HG03064 (cell line): ENCODE results near the gene THSD8.
"Not testable (repeated sequence)": the region's sequence is repeated elsewhere in the genome, so short reads cannot be mapped to it uniquely, and the experiment has no call there.

Experiments used
- ATAC-seq: cut with Tn5 transposase; IDR thresholded peaks from one replicate; pipeline ENCODE4 v1.9.1; 2021; ENCODE audit warnings: low read depth; ENCODE audit not compliant: unreplicated experiment

Gene THSD8

DNA sequence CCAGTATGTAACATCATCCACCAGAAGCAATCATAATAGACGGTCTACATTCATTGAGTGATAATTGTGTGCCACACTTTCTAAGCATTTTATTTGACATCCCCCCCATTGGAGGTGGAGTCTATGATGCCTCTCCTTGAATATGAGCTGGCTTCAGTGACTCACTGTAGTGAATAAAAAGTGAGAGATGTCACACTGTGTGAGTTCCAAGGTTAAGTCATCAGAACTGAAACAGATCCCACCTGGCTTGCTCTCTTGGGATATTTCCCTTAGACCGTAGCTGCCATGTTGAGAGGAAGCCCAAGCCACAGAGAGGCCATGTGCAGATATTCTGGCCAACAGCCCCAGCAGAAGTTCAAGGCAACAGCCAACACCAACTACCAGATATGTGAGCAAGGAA lies 19.9 kb downstream of the THSD8 start:
- ATAC-seq: no peak

DNA sequence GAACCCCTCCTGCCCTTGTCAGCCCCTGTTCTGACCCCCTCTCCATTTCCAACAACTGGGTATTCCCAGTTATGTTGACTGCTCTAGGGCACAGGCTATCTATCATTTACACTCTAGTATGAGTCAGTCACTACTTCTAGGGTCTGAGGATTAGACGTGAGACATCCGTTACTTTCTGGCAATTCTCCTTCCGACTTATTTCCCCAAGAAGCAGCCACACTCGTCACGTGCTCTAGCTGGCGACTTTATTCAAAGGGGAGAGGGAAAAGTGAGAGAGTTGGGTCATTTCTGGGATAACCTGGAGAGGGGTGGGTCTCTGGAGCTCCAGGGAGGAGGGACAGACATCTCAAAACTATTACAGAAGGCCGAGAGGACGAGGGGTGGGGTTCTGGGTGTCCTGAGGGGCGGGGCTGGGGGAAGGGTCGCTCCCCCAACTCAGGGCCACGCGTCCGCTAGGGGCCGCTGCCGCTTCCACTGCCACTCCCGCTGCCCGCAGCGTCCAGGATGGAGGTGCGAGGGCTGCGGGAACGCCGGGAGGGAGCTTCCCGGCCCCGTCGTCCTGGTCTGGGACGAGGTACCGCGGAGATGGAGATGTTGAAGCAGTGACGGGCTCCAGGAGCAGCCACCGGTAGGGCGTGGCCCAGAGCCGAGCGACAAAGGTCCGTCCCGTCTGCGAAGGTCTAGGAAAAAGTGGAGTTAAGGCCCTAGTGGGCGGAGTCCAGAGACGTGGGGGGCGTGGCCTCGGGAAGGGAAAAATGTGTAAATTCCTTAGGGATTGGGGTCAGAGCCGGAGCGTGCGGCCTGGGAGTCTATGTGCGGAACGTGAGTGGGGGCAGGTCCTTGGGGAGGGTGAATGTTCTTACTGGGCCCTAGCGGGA lies 23.6 kb downstream of the THSD8 start:
- ATAC-seq: no peak

DNA sequence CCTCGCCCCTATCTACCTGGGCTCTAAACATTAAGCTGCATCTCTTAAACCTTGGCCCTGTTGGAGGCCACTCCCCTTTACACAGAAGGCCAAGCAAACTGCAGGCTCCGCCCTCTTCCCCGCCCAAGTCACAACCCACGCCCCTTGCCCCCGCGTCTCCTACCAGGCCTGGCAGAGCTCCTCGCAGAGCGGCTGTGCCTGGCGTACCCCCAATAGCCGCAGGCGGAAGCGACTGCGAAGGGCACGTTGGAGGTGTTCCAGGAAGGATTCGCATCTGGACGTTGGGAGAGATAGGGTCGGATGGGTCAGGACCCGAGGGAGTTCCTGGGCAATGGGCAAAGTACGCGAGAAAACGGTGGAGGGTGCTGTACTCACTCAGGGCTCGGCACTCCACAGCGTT lies 26.6 kb downstream of the THSD8 start:
- ATAC-seq: no peak

DNA sequence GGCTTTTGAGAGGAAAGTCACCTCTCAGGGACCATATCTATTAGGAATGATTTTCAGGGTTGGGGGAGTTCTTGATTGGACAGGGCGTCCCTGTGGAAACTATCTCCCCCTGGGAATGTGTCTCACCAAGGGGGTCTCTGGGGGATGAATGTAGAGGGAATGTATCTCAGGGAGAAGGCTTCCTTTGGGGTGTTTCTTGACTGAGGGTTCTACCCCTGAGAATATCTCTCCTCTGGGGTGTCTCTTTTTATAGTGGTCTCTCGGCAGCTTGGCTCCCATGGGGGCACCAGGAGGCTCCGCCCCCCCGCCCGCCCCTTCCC lies 31.5 kb downstream of the THSD8 start:
- no peak for ATAC-seq

DNA sequence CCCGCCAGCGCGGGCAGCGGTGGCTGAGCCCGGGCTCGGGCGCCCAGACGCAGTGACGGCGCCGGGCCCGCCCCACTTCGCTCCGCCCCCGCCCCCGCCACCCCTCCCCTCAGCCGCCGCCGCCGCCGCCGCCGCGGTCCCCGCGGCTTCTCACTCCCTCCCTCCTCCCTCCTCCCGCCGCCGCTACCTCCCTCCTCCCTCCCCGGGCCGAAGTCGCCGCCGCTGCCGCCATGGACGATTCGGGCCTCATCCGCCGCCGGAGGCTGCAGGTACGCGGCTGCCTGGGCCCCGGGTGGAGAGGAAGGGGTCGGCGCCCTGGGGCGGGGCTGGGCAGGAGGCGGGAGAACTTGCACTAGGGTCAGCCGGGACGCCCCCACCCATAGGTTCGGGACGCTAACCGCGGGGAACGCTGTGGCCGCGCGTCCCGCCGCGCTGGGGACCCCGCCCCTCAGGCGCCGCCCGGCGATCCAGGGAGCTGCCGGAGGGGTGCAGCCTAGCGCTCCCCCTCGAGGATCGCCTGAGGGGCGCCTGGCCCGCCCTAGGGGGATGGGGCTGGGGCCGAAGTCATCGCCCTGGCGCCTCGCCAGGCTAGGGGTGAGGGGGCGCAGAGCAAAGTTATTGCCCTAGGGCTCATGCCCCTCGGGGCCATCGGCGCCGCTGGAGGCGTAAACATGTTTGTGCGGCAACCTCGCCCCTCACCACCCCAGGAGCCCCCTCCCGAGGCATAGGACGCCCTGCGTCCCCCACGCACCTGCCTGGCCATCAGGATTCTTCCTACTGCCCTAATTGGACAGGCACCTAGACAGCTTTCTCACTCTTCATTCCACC lies 32.1 kb downstream of the THSD8 start:
- no peak for ATAC-seq

DNA sequence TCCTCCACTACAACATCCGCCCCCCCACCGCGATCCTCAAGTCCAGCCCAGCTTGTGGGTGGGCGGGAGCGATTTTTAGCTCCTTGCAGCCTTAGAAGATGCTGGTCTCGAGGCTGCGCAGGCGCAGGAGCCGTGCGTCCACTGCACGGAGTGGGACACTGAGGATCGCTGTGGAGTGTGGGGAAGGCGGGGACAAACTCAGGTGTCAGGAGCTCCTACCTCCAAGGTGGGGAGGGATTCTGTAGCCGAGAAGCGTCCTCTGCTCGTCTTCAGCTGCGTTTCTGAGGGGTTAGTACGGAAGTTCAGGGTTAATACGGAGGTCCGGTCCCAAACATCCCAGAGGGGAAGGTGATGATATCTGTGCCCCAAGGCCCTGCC lies 32.7 kb downstream of the THSD8 start, which contains the start of gene RTBDN:
Gene RTBDN (minus strand): TSS at position 14 of the 378 bp plus-strand sequence. CDS start 4,600 bp downstream, outside the sequence.
- no peak for ATAC-seq

DNA sequence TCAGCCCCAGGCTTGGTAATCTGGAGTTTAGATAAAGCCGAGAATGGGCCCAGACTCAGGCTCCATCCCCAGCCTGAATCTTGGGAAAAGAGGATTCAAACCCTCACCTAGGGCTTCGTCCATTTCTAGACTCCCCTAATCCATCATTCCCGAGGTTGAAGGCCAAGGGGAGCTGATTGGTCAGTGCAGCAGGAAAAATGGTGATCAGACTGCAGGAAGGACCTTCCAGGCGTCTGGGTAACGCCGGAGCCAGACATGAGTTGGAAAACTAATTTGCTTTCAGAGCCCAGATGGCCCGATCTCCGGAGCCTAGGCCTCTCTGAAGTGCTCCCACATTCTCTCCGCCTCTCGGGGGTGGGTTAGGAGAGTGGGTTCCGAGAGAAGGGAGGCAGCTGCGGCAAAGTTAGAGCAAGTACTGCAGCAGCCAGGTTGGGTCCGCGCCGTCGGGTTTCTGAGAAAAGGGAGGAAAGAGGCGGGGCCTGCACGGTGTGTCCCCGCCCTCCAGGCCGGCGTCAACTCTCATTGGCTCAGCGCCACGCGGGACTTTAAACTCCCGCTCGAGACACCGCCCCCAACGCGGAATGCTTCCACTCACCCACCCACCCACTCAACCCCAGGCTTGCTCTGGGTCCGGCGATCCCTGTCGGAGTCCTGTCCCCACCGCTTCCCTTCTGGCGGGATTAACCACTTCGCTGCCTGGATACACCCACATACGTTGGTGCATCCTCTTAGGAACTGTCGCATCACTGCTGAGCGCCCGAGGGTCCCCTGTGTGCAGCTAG lies 33.3 kb downstream of the THSD8 start:
- no peak for ATAC-seq

DNA sequence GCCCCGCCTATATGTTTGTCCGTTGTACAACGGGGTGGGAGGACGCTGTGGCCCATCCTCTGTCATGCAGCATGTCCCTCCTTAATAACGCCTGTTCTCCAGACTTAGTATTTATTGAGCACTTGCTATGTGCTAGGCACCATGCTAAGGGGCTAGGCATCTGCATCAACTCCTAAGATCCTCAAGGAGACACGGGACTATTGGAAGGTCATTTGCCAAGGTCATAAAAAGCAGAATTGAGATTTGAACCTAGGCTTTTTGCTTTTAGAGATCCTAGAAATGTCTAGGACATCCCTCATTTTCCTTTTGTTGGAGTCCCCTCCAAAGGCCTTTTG lies 34.6 kb downstream of the THSD8 start:
- ATAC-seq: no peak

DNA sequence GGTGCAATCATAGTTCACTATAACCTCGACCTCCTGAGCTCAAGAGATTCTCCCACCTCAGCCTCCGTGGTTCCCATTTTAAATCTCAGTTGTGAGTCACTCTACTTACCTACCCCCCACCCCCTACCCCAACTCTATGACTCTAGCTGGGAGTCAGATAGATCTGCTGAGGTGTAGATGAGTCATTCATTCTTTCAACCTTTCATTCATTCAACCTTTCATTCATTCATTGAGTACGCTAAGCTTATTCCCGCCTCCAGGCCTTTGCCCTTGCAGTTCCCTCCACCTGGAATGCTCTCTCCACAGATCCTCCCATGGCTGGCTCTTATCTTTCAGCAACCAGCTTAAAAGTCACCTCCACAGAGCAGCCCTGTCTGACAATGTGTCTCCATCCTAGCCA lies 35.4 kb downstream of the THSD8 start:
- no peak for ATAC-seq

DNA sequence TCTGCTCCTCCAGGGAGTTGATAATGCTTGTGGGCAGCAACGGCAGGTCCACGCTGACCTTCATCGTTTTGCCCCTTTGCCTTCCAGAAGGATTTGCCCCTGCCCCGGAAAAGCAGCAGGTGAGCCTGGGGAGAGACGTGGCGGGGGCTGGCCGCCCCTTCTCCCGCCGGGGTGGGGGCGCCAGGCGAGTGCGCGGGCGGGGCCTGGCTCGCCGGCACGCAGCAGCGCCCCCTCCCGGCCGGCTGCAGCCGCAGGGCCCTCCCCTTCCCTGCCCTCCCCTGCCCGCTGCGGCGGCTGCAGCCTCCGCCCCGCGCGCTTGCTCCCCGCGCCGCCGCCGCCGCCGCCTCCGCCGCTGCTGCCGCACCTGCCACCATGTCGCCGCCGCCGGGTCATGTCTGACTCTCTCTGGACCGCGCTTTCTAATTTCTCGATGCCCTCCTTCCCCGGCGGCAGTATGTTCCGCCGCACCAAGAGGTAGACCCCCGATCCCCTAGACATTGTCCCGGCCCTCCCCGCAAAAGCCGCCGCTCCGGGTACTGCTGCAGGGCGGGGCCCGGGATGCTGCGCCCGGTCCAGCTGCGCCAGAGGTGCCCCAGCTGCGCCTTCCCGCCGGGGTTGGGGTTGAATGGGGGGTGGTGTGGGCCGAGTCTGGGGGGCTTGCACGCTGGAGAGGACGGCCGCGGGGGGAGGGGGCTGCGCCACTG lies 36.5 kb downstream of the THSD8 start, which contains the start of gene MAST1:
Gene MAST1 (plus strand): TSS at position 334 of the 704 bp plus-strand sequence. CDS start 58 bp downstream, at position 392.
- ATAC-seq: no peak

DNA sequence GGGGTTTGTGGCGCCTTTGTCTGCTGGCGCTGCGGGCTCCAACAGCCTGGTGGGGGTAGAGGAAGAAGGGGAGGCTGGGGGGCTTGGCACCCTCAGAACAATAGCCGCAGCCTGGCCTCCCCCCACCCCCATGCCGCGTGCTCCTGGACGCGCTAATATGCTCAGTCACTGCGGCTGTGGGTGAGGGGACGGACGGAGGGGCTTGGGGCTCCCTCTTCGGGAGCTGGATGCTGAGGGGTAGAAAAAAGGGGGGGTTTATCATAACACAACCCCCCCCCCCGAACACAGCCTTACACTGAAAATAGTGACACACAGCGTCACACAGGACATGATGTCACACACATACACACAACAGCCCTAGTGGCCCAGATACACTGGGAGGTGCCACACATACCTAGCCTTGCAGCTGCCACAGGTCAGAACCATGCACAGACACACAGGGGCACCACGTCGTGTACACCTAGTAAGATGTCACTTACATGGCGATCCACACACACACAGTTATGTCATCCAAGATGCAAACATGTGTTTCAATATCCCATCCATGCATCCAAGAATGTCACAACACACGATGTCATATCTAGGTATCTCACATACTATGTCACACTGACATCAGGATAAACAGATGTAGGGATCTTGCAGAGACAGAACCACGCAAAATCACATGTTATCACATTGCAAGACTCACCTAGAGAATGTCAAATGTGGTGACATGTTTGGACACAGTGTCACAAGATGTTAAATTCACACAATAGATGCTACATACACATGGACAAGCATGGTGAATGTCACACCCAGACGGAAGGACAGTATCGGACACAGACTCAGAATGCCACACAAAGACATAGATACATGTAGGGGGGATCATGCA lies 37.3 kb downstream of the THSD8 start:
- ATAC-seq: no peak

DNA sequence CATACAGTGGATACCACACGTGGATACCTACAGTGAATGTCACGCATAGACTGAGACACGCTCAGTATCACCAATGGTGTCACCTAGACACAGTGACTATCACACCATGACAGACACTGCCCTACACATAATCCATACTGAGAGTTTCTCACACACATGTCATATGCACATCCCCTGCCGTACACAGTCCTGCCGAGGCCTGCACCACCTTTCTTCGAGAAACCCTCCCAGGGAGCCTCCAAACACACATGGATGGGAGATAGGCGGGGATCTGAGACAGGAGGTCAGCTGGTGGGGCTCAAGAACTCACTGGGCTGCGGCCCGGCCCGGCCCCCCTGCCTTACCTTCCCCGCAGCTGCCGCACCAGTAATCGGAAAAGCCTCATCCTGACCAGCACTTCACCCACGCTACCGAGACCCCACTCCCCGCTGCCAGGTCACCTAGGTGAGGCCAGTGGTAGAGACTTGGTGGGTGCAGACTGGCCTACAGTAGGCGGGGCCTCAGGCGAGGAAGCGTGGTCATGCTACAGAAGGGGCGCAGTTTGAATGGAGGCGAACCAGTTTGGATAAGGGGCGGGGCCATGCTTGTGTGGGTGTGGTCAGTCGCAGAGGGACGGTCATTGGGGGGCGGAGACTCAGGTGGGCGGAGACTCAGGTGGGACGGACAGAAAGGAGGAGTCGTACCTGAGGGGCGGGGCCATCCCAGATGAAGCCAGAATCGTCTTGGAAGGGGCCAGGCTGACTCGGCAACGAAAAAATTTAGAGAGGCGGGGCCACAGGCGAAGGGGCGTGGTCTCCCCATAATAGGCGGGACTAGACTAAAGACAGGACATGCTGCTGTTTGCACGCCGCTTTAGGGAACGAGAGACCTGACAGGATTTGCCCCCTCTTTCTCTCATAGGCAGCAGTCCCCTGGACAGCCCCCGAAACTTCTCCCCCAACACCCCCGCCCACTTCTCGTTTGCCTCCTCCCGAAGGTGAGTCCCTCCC lies 38.5 kb downstream of the THSD8 start:
- ATAC-seq: no peak

DNA sequence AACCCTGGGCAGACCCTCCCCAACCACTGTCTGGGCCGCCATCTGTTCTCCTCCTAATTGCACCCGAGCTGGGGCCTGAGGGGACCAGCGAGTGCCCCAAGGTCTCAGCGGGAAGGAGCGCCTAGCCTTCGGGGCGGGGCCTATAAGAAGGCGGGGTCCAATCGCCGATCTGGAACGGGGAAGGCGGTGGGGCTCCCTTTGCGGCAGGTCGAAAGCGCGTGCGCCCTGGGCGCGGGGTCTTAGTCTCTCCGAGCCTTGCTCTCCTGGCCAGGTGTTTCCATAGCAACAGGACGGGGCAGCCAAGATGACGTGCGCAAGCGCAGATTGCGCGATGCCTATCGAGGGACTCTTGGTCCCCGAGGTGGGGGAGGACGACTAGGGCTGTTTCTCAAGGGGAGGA lies 39.2 kb downstream of the THSD8 start:
- no peak for ATAC-seq

DNA sequence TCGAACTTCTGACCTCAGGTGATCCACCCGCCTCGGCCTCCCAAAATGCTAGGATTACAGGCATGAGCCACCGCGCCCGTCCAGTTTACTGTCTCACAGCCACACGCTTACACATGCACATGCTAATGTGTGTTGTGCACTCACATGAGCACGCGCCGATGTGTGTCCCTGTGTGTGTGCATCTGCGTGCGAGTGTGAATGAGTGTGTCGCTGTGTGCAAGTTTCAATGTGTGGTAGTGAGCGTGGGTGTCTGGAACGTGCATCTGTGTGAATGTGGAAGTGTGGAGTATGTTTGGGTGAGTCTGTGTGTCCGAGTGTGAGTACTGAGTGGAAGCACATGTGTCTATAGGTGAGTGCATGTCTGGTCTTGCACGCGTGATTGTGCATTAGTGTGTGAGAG lies 40.6 kb downstream of the THSD8 start:
- ATAC-seq: no peak

DNA sequence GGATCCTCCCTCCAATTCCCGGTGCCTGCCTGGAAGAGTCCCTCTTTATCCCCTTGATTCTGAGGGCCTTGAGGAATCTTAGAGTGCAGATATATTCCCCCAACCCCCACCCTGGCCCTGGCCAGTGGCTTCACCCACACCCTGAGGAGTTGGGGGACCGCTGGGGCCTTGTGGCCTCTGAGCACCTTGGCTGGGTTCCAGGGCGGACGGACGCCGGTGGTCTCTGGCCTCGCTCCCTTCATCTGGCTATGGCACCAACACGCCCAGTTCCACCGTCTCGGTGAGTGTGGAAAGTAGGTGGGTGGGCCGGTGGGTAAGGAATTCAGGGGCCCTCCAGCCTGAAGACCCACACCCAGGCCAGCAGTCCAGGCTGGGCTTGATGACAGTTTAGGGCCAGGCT lies 41.5 kb downstream of the THSD8 start:
- ATAC-seq: no peak

DNA sequence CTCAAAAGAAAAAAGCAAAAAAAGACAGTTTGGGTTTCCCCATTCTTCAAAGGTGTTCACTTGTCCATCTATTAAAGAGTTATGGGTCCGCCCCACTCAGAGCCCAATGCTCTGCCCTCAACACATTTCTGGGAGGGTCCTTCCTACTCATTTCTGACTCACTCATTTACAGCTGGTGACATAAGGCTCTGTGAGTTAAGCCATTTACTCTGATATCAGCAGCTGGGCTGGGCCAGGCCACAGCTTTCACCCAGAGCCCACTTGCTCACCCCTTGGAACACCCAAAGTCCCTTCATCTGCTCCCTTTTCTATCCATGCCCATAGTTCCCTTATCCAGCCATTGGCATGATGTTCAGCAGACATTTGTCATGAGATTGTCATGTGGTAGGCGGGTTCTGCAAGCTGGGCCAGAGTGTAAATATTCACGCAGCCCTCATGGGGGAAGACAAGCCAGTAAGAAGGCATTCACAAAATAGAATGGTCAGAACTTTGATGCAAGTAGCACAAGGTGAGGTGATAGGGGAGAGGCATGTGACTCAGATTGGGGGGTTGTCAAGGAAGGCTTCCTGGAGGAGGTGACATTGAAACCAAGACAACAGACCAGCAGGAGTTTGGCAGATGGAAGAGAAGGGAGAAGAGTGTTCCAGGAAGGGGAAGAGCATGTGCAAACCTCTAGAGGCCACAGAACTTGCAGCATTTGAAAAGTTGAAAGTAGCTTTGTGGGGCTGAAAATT lies 42.3 kb downstream of the THSD8 start:
- no peak for ATAC-seq

DNA sequence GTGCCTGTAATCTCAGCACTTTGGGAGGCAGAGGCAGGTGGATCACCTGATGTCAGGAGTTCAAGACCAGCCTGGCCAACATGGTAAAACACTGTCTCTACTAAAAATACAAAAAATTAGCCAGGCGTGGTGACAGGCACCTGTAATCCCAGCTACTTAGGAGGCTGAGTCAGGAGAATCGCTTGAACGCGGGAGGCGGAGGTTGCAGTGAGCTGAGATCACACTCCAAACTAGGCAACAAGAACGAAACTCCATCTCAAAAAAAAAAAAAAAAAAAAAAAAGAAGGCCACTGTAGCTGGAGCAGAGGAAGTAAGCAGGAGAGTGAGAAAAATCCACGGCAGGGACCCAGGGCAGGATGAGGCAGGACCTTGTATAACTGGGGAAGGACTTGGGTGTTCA lies 44.7 kb downstream of the THSD8 start:
- not testable (repeated sequence) for ATAC-seq
